ENCODE measurements around the gene RBBP7.

- TF ChIP-seq, protein P1, sequence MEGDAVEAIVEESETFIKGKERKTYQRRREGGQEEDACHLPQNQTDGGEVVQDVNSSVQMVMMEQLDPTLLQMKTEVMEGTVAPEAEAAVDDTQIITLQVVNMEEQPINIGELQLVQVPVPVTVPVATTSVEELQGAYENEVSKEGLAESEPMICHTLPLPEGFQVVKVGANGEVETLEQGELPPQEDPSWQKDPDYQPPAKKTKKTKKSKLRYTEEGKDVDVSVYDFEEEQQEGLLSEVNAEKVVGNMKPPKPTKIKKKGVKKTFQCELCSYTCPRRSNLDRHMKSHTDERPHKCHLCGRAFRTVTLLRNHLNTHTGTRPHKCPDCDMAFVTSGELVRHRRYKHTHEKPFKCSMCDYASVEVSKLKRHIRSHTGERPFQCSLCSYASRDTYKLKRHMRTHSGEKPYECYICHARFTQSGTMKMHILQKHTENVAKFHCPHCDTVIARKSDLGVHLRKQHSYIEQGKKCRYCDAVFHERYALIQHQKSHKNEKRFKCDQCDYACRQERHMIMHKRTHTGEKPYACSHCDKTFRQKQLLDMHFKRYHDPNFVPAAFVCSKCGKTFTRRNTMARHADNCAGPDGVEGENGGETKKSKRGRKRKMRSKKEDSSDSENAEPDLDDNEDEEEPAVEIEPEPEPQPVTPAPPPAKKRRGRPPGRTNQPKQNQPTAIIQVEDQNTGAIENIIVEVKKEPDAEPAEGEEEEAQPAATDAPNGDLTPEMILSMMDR (conservative IDR thresholded peaks at IDR 0.05 in 1 of 2, IDR thresholded peaks at IDR 0.05 in 1 of 2; ENCODE audit: low read depth in 1 of 2, low read length in 2 of 2) = no peak
- no peak for TF ChIP-seq EZH2 (IDR thresholded peaks at IDR 0.05; ENCODE audit: low read length, missing control alignments)
Measured at GRCh38 chrX:16868920-16869319, 1.2 kb downstream of the RBBP7 start.

All from fibroblast of lung (primary cell).